GM23338 (cell line): ENCODE results near the gene TENM3. TPM values are rescaled to one million over a fixed set of nuclear protein-coding genes. Genes with fewer than 3 reads are reported as not detected.

Source experiments
- ATAC-seq: fragments of 200-7000 bp; cut with Tn5 transposase; 3 replicates; pipeline ENCODE4 v1.9.1; 2020
- DNase-seq: peaks from one replicate; pipeline ENCODE4 v3.0.0-alpha.2; 2015; ENCODE audit warnings: low spot score
- H2AFZ ChIP-seq: fragments of 200-600 bp; sonication (generic); 2 replicates; pipeline ENCODE4 v1.8.0; 2016; ENCODE audit warnings: antibody characterized with exemption, mild to moderate bottlenecking, moderate library complexity
- H3F3A ChIP-seq: fragments of 200-600 bp; sonication (generic); replicated peaks from 2 replicates; pipeline ENCODE4 v1.8.0; 2017; ENCODE audit warnings: antibody characterized with exemption, mixed run types, low read depth
- H3K27ac ChIP-seq: fragments of 200-600 bp; sonication (generic); 2 replicates; pipeline ENCODE4 v1.6.1; 2016; ENCODE audit warnings: low read depth
- H3K27me3 ChIP-seq: fragments of 200-600 bp; sonication (generic); 2 replicates; pipeline ENCODE4 v1.8.0; 2016; ENCODE audit warnings: mild to moderate bottlenecking, mixed run types, moderate library complexity; ENCODE audit not compliant: insufficient read depth
- H3K36me3 ChIP-seq: fragments of 200-600 bp; sonication (generic); 2 replicates; pipeline ENCODE4 v1.8.0; 2016; ENCODE audit warnings: mild to moderate bottlenecking; ENCODE audit not compliant: insufficient read depth
- H3K4me1 ChIP-seq: fragments of 200-600 bp; sonication (generic); 2 replicates; pipeline ENCODE4 v1.8.0; 2016; ENCODE audit warnings: mild to moderate bottlenecking, moderate library complexity; ENCODE audit not compliant: insufficient read depth
- H3K4me2 ChIP-seq: fragments of 200-600 bp; sonication (generic); 2 replicates; pipeline ENCODE4 v1.7.1; 2017; ENCODE audit warnings: mixed run types
- H3K4me3 ChIP-seq: fragments of 200-600 bp; sonication (generic); 2 replicates; pipeline ENCODE4 v1.6.1; 2016; ENCODE audit warnings: mixed run types
- H3K79me2 ChIP-seq: fragments of 200-600 bp; sonication (generic); replicated peaks from 2 replicates; pipeline ENCODE4 v1.8.0; 2017; ENCODE audit warnings: mild to moderate bottlenecking; ENCODE audit not compliant: insufficient read depth
- H3K9me2 ChIP-seq: fragments of 200-600 bp; sonication (generic); 2 replicates; pipeline ENCODE4 v1.8.0; 2017; ENCODE audit not compliant: insufficient read depth
- H4K20me1 ChIP-seq: fragments of 200-600 bp; sonication (generic); replicated peaks from 2 replicates; pipeline ENCODE4 v1.8.0; 2017; ENCODE audit warnings: mild to moderate bottlenecking; ENCODE audit not compliant: insufficient read depth
- H3K27ac Mint-ChIP-seq: 2 replicates; pipeline ENCODE4 v1.8.0; 2020; ENCODE audit warnings: inconsistent platforms, mild to moderate bottlenecking, moderate library complexity, mixed read lengths
- H3K27me3 Mint-ChIP-seq: 3 replicates; pipeline ENCODE4 v1.8.0; 2022; ENCODE audit warnings: low read depth, mild to moderate bottlenecking, moderate library complexity, mixed read lengths, inconsistent platforms; ENCODE audit not compliant: insufficient read depth, poor library complexity
- H3K36me3 Mint-ChIP-seq: 3 replicates; pipeline ENCODE4 v1.8.0; 2021; ENCODE audit warnings: low read depth, mild to moderate bottlenecking, inconsistent platforms, moderate library complexity, mixed read lengths
- H3K4me1 Mint-ChIP-seq: 3 replicates; pipeline ENCODE4 v1.8.0; 2020; ENCODE audit warnings: mild to moderate bottlenecking, inconsistent platforms, mixed read lengths
- H3K4me3 Mint-ChIP-seq: 3 replicates; pipeline ENCODE4 v1.8.0; 2021; ENCODE audit warnings: moderate library complexity, mild to moderate bottlenecking, inconsistent platforms, mixed read lengths
- H3K9me3 Mint-ChIP-seq: 3 replicates; pipeline ENCODE4 v1.8.0; 2020; ENCODE audit warnings: moderate library complexity, mild to moderate bottlenecking, inconsistent platforms, mixed read lengths
- CREB1 ChIP-seq: fragments of 250-450 bp; sonication (Bioruptor Pico); IDR thresholded peaks from 2 replicates; pipeline ENCODE4 v1.5.0; 2020; ENCODE audit warnings: low read depth, mild to moderate bottlenecking, moderate library complexity
- EZH2 ChIP-seq: fragments of 200-600 bp; sonication (generic); IDR thresholded peaks from one replicate; pipeline ENCODE4 v1.8.0; 2017; ENCODE audit warnings: antibody characterized with exemption, mild to moderate bottlenecking, low read depth; ENCODE audit not compliant: unreplicated experiment
- EZH2phosphoT487 ChIP-seq: fragments of 200-600 bp; sonication (generic); IDR thresholded peaks from one replicate; pipeline ENCODE4 v1.8.1; 2018; ENCODE audit warnings: antibody characterized with exemption; ENCODE audit not compliant: unreplicated experiment
- JUNB ChIP-seq: IDR thresholded peaks from one replicate; pipeline ENCODE4 v1.6.1; 2016; ENCODE audit warnings: antibody characterized with exemption; ENCODE audit not compliant: unreplicated experiment
- NANOG ChIP-seq: IDR thresholded peaks from 2 replicates; pipeline ENCODE4 v1.6.1; 2016; ENCODE audit warnings: antibody characterized with exemption, borderline replicate concordance
- POLR2AphosphoS5 ChIP-seq: IDR thresholded peaks from 2 replicates; pipeline ENCODE4 v1.6.1; 2016; ENCODE audit warnings: antibody characterized with exemption, low read depth
- STAT1 ChIP-seq: IDR thresholded peaks from one replicate; pipeline ENCODE4 v1.6.1; 2016; ENCODE audit warnings: antibody characterized with exemption; ENCODE audit not compliant: unreplicated experiment
- ZNF114 ChIP-seq: fragments of 250-450 bp; sonication (Bioruptor Pico); IDR thresholded peaks from 2 replicates; pipeline ENCODE4 v1.5.0; 2020; ENCODE audit warnings: mild to moderate bottlenecking, moderate library complexity
- ZNF331 ChIP-seq: fragments of 250-450 bp; sonication (Bioruptor Pico); IDR thresholded peaks from 2 replicates; pipeline ENCODE4 v1.5.0; 2020; ENCODE audit warnings: low read depth, mild to moderate bottlenecking, moderate library complexity
- polyA plus RNA-seq: library from polyadenylated mRNA; unstranded; fragments of >200 nt; fragmentation: Nextera tagmentation; extraction: Ambion mirVana; gene quantifications from 2 replicates; pipeline ENCODE4 v1.2.1, GENCODE V29; 2016
- total RNA-seq: library from RNA; depleted of rRNA; stranded (reverse); fragments of >200 nt; shearing (Covaris generic); gene quantifications from 2 replicates; pipeline ENCODE4 v1.2.3, GENCODE V29; 2014
- TF ChIP-seq, protein P1 (sequence below): fragments of 250-450 bp; sonication (Bioruptor Pico); IDR thresholded peaks from 2 replicates; pipeline ENCODE4 v1.5.0; 2020; ENCODE audit warnings: mild to moderate bottlenecking, moderate library complexity
- TF ChIP-seq, protein P2 (sequence below), 2 experiments: fragments of 200-600 bp in 1 of 2; sonication (generic) in 1 of 2; conservative IDR thresholded peaks; 2 replicates each; pipeline versions ENCODE4 v1.5.1 to v1.6.1; 2016 to 2017; ENCODE audit warnings: antibody characterized with exemption in 2 of 2, low read depth in 2 of 2, mild to moderate bottlenecking in 2 of 2, moderate library complexity in 1 of 2
- TF ChIP-seq, protein P3 (sequence below): IDR thresholded peaks from one replicate; pipeline ENCODE4 v1.6.1; 2018; ENCODE audit warnings: antibody characterized with exemption; ENCODE audit not compliant: unreplicated experiment
- TF ChIP-seq, protein P4 (sequence below): IDR thresholded peaks from 2 replicates; pipeline ENCODE4 v1.6.1; 2016; ENCODE audit warnings: antibody characterized with exemption

Gene TENM3
- total and polyA plus RNA-seq, 2 experiments from 2014 or later: 22.2 to 128 TPM

DNA sequence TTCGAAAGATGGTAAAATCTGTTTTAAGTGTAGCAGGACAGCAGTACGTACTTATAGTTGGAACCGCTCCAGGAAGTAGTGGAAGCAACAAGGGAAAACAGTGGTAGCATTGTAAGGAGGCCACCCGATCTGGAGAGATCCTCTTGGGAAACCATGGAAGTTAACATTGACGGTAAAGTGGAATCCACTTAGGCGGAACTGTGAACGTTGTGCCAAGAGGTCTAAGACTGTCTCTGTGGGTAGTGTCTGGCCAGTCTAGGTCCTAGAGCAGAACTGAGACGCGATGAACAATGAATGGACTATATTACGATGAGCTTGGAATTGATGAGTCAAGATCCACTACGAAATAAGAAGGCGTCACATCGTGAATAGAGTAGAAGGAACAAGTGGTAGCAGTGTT is 124.0 kb downstream of the TENM3 start:
- Histone ChIP-seq H3K4me2 (no peak overlapping the region), H3K27me3 (no peaks in the 10 kb centered on the region), H3K36me3 (peaks cover 5% of the 10 kb centered on the region; the same call in 1 of the 2 replicates), H4K20me1 (no peaks in the 10 kb centered on the region), H3K9me2 (no peaks in the 10 kb centered on the region), H3K27ac (no peak overlapping the region), H3F3A (no peaks in the 10 kb centered on the region), H3K4me1 (peaks cover 25% of the 10 kb centered on the region), H3K4me3 (no peak overlapping the region), H3K79me2 (no peaks in the 10 kb centered on the region), H2AFZ (no peak overlapping the region)
- Mint-ChIP-seq H3K4me1 (peaks cover 28% of the 10 kb centered on the region), H3K27ac (no peak overlapping the region), H3K9me3 (peaks cover 10% of the 10 kb centered on the region), H3K27me3 (no peaks in the 10 kb centered on the region), H3K4me3 (no peak overlapping the region), H3K36me3 (peaks cover 7% of the 10 kb centered on the region; the same call in 2 of the 3 replicates)
- ATAC-seq (no peak), DNase-seq (no peak)
- TF ChIP-seq EZH2: no peak
- TF ChIP-seq, protein P1, sequence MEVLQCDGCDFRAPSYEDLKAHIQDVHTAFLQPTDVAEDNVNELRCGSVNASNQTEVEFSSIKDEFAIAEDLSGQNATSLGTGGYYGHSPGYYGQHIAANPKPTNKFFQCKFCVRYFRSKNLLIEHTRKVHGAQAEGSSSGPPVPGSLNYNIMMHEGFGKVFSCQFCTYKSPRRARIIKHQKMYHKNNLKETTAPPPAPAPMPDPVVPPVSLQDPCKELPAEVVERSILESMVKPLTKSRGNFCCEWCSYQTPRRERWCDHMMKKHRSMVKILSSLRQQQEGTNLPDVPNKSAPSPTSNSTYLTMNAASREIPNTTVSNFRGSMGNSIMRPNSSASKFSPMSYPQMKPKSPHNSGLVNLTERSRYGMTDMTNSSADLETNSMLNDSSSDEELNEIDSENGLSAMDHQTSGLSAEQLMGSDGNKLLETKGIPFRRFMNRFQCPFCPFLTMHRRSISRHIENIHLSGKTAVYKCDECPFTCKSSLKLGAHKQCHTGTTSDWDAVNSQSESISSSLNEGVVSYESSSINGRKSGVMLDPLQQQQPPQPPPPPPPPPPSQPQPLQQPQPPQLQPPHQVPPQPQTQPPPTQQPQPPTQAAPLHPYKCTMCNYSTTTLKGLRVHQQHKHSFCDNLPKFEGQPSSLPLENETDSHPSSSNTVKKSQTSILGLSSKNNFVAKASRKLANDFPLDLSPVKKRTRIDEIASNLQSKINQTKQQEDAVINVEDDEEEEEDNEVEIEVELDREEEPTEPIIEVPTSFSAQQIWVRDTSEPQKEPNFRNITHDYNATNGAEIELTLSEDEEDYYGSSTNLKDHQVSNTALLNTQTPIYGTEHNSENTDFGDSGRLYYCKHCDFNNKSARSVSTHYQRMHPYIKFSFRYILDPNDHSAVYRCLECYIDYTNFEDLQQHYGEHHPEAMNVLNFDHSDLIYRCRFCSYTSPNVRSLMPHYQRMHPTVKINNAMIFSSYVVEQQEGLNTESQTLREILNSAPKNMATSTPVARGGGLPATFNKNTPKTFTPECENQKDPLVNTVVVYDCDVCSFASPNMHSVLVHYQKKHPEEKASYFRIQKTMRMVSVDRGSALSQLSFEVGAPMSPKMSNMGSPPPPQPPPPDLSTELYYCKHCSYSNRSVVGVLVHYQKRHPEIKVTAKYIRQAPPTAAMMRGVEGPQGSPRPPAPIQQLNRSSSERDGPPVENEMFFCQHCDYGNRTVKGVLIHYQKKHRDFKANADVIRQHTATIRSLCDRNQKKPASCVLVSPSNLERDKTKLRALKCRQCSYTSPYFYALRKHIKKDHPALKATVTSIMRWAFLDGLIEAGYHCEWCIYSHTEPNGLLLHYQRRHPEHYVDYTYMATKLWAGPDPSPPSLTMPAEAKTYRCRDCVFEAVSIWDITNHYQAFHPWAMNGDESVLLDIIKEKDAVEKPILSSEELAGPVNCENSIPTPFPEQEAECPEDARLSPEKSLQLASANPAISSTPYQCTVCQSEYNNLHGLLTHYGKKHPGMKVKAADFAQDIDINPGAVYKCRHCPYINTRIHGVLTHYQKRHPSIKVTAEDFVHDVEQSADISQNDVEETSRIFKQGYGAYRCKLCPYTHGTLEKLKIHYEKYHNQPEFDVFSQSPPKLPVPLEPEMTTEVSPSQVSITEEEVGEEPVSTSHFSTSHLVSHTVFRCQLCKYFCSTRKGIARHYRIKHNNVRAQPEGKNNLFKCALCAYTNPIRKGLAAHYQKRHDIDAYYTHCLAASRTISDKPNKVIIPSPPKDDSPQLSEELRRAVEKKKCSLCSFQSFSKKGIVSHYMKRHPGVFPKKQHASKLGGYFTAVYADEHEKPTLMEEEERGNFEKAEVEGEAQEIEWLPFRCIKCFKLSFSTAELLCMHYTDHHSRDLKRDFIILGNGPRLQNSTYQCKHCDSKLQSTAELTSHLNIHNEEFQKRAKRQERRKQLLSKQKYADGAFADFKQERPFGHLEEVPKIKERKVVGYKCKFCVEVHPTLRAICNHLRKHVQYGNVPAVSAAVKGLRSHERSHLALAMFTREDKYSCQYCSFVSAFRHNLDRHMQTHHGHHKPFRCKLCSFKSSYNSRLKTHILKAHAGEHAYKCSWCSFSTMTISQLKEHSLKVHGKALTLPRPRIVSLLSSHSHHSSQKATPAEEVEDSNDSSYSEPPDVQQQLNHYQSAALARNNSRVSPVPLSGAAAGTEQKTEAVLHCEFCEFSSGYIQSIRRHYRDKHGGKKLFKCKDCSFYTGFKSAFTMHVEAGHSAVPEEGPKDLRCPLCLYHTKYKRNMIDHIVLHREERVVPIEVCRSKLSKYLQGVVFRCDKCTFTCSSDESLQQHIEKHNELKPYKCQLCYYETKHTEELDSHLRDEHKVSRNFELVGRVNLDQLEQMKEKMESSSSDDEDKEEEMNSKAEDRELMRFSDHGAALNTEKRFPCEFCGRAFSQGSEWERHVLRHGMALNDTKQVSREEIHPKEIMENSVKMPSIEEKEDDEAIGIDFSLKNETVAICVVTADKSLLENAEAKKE: no peak
- no peak for TF ChIP-seq ZNF114
- TF ChIP-seq, protein P2, sequence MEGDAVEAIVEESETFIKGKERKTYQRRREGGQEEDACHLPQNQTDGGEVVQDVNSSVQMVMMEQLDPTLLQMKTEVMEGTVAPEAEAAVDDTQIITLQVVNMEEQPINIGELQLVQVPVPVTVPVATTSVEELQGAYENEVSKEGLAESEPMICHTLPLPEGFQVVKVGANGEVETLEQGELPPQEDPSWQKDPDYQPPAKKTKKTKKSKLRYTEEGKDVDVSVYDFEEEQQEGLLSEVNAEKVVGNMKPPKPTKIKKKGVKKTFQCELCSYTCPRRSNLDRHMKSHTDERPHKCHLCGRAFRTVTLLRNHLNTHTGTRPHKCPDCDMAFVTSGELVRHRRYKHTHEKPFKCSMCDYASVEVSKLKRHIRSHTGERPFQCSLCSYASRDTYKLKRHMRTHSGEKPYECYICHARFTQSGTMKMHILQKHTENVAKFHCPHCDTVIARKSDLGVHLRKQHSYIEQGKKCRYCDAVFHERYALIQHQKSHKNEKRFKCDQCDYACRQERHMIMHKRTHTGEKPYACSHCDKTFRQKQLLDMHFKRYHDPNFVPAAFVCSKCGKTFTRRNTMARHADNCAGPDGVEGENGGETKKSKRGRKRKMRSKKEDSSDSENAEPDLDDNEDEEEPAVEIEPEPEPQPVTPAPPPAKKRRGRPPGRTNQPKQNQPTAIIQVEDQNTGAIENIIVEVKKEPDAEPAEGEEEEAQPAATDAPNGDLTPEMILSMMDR (conservative IDR thresholded peaks at IDR 0.05; ENCODE audit: low read depth in 2 of 2): no peak
- no peak for TF ChIP-seq EZH2phosphoT487
- no peak for TF ChIP-seq JUNB
- TF ChIP-seq, protein P3, sequence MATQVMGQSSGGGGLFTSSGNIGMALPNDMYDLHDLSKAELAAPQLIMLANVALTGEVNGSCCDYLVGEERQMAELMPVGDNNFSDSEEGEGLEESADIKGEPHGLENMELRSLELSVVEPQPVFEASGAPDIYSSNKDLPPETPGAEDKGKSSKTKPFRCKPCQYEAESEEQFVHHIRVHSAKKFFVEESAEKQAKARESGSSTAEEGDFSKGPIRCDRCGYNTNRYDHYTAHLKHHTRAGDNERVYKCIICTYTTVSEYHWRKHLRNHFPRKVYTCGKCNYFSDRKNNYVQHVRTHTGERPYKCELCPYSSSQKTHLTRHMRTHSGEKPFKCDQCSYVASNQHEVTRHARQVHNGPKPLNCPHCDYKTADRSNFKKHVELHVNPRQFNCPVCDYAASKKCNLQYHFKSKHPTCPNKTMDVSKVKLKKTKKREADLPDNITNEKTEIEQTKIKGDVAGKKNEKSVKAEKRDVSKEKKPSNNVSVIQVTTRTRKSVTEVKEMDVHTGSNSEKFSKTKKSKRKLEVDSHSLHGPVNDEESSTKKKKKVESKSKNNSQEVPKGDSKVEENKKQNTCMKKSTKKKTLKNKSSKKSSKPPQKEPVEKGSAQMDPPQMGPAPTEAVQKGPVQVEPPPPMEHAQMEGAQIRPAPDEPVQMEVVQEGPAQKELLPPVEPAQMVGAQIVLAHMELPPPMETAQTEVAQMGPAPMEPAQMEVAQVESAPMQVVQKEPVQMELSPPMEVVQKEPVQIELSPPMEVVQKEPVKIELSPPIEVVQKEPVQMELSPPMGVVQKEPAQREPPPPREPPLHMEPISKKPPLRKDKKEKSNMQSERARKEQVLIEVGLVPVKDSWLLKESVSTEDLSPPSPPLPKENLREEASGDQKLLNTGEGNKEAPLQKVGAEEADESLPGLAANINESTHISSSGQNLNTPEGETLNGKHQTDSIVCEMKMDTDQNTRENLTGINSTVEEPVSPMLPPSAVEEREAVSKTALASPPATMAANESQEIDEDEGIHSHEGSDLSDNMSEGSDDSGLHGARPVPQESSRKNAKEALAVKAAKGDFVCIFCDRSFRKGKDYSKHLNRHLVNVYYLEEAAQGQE: no peak
- TF ChIP-seq, protein P4, sequence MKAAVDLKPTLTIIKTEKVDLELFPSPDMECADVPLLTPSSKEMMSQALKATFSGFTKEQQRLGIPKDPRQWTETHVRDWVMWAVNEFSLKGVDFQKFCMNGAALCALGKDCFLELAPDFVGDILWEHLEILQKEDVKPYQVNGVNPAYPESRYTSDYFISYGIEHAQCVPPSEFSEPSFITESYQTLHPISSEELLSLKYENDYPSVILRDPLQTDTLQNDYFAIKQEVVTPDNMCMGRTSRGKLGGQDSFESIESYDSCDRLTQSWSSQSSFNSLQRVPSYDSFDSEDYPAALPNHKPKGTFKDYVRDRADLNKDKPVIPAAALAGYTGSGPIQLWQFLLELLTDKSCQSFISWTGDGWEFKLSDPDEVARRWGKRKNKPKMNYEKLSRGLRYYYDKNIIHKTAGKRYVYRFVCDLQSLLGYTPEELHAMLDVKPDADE: no peak
- TF ChIP-seq ZNF331: no peak
- TF ChIP-seq STAT1: no peak
- TF ChIP-seq POLR2AphosphoS5: no peak
- TF ChIP-seq CREB1 (CRISPR knock-in tag): no peak
- no peak for TF ChIP-seq NANOG
